Lower leg skin (tissue), 3 donors: ENCODE data around the gene TCHH.

Source experiments
- POLR2A ChIP-seq, 2 donors: fragments of 450-650 bp; IDR thresholded peaks; one replicate each; pipeline ENCODE4 v1.6.1; 2016 to 2017; ENCODE audit warnings: antibody characterized with exemption in 2 of 2, mild to moderate bottlenecking in 1 of 2, moderate library complexity in 1 of 2
- TF ChIP-seq, protein P1 (sequence below), 3 donors: fragments of 450-650 bp; IDR thresholded peaks; one replicate each; pipeline ENCODE4 v1.5.1; 2016; ENCODE audit warnings: antibody characterized with exemption in 3 of 3, mild to moderate bottlenecking in 3 of 3, moderate library complexity in 2 of 3

DNA sequence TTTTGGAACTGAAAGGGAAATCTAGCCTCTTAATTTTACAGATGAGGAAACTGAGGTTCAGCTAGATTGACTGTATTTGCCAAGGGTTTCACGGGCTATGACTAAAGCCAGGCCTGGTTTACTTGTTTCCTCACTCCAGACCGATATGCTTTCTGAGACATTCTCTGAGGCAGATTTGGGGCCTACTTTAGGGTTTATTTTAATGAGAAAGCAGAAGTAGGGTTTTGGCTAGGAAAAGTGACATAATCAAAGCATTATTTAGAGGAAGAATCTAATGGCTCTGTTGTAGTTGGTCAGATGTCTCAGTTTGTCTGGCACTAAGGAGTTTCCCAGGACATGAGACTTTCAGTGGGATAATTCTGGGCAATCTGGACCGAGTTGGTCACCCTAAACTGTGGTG, 45.3 kb upstream of the TCHH start:
- TF ChIP-seq, protein P1, sequence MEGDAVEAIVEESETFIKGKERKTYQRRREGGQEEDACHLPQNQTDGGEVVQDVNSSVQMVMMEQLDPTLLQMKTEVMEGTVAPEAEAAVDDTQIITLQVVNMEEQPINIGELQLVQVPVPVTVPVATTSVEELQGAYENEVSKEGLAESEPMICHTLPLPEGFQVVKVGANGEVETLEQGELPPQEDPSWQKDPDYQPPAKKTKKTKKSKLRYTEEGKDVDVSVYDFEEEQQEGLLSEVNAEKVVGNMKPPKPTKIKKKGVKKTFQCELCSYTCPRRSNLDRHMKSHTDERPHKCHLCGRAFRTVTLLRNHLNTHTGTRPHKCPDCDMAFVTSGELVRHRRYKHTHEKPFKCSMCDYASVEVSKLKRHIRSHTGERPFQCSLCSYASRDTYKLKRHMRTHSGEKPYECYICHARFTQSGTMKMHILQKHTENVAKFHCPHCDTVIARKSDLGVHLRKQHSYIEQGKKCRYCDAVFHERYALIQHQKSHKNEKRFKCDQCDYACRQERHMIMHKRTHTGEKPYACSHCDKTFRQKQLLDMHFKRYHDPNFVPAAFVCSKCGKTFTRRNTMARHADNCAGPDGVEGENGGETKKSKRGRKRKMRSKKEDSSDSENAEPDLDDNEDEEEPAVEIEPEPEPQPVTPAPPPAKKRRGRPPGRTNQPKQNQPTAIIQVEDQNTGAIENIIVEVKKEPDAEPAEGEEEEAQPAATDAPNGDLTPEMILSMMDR (IDR thresholded peaks at IDR 0.05): no peak
- TF ChIP-seq POLR2A (IDR thresholded peaks at IDR 0.05): no peak
